ENCODE data around the gene IFNA5.

GRCh38 chr9:21336457-21336856 lies 31.3 kb upstream of the IFNA5 start:
- TF ChIP-seq POLR2A (IDR thresholded peaks at IDR 0.05) (no peak), CTCF (IDR thresholded peaks at IDR 0.05) (no peak)
